Gastroesophageal sphincter (tissue), 3 donors: ENCODE measurements around the gene DPEP2NB.

Experiments used
- CTCF ChIP-seq, 4 experiments: fragments of 200-600 bp in 2 of 4; fragments of 450-650 bp in 2 of 4; sonication (generic) in 1 of 4; IDR thresholded peaks; one replicate each; pipeline ENCODE4 v1.5.1; 2017 to 2019; ENCODE audit warnings: antibody characterized with exemption in 4 of 4, mild to moderate bottlenecking in 2 of 4, moderate library complexity in 2 of 4
- EP300 ChIP-seq: sonication (generic); formaldehyde crosslinking; IDR thresholded peaks from one replicate; pipeline ENCODE4 v1.6.1; 2017; ENCODE audit warnings: antibody characterized with exemption, mild to moderate bottlenecking
- POLR2AphosphoS5 ChIP-seq: sonication (generic); formaldehyde crosslinking; IDR thresholded peaks from one replicate; pipeline ENCODE4 v1.6.1; 2017; ENCODE audit warnings: antibody characterized with exemption

DNA sequence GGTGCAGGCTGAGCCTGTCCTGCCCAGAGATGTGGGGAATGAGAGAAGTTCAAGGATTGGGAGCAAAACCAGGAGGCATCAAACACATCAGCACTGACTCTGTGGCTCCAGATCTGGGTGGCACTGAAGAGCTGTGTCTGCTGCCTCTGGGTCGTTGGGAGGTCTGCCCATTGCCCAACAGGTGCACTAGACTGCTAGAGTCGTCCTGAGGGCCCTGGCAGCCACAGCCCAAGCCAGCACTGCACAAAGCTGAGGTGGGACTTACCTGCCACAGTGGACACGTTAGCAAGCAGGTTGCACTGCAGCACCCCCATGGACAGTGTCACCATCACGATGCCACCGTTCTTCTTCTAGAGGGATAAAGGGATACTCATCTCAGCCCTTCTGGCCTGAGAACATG is 38.7 kb downstream of the DPEP2NB start:
- TF ChIP-seq CTCF (IDR thresholded peaks at IDR 0.05) (no peak), EP300 (no peak), POLR2AphosphoS5 (no peak)
